GM19099 (cell line): ENCODE data around the gene BOC.

Source experiments
- POLR2A ChIP-seq: IDR thresholded peaks from 3 replicates; pipeline ENCODE4 v1.6.1; 2011; ENCODE audit warnings: low read depth; ENCODE audit not compliant: insufficient read length; ENCODE audit errors: extremely low read depth

BOC gene

DNA sequence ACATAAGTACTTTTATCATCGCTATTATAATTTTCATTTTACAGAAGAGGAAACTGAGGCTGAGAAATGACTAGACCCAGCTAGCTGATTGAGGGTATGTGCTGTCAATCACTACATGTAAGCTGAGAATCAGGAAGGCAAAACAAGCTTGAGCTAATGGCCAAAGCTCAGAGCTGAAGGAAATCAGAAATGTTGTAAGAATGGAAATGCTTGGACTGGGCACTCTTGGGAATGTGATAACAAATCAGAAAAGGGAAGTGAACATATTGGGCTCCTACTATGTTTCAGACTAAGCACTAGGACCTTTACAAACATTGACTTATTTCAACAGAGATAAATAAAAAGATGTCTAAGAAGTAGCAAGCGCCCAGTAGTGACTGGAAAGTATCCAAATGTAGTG lies 33.8 kb upstream of the BOC start:
- no peak for TF ChIP-seq POLR2A

DNA sequence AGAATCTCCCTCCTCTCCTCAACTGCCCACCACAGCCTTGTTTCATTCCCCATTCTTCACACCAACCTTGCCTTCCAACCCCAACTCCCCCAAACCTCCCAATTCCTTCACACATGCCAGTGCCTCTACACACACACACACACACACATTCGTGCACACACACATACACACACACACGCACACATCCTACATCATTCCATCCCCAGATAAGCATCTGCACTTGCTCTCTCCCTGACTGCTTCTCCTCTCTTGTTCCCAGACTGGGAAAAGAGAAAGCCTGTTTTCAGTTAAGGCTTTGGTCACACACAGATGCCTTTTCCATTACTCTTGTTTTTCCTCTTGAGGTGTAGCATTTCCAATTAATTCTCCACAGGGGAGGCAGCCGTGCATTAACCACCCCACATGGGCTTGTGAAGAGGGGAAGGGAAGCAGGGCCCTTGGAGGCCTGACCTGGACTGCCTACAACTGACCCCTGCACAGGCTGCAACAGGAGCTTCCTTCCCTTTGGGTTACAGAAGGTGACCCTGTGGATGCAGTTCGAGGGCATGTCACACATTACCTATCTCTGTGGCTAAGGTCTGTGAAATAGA lies 32.0 kb upstream of the BOC start:
- no peak for TF ChIP-seq POLR2A

DNA sequence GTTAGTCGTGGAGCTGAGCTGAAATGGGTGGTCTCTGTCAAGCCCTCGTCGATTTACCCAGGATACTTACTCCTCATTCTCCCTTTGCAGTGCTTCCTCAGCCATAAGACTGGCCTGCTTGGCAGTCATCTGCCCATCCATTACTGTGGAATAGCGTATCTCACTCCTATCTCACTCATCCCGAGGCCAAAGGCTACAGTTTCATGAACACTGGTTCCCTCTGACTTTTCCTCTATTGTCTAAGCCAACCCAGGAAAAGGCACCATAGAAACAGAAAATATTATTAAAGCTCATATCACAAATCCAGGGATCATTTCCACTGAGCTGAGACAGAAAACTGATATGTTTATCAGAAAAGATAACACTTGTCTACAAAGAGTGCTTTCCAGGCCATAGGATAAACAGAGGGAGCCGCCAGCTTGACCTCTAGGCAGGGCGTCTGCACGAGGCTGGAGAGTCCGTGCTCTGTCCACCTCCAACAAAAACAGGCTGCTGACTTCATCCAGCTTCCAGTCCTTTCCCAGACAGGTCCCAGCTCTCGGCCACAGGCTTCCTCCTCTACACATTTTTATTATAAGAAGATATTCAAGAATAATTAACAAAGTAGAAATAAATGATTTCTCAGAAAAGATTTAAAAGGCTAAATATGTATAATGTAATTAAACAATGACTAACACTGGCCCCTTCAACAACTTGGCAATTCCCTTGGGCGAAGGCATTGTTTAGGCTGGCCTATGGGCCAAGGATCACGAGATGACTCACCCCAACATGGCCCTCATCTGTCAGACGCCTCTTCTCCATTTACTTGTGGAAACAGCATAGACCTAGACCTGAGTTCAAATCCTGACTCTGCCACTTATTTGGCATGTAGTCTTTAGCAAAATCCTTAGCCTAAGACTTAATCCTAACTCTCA lies 27.4 kb upstream of the BOC start:
- no peak for TF ChIP-seq POLR2A

DNA sequence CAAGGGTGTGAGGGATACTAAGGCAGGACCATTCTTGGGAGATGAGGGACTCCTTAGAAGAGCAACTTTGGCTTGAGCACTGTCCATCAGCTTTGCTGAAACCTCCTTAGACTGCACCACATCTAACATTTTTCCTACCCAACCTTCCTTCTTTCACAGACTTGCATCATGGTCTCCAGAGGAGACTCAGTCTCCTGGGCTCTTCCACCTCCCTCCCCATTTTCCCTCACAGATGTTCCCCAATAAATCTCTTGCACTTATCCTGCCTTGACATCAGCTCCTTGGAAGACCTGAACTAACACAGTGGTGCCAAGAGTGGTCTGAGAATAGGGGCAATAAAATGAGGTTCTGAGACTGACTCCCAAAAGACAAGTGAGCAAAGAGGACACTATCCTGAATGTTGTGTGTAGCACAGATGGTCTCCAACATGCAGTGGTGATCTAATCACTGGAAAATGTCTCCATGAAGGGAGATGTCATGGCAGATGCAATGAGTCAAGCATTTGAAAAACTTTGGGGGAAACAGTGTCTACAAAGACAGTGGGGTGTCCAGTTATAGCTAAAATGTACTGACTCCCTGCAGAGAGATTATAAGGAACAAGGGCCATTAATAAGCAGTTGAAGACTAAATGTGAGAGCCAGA lies 26.0 kb upstream of the BOC start:
- no peak for TF ChIP-seq POLR2A

DNA sequence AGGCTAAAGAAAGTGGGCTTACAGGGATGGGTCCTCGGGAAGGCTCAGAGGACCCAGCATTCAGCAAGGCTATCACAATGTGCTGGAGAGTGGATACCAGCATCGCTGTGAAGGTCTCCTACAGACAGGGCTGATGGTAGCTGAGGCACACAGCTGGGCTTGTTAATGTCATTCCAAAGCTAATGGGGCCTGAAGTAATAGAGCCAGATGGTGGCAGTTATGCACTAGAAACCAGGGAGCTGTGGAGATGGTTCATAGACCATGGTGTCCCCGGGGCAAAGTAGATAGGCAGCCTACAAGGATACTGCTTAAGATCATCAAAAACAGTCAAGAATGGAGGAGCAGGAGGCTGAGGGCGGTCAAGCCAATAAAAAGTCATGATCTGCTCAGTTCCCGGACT lies 24.8 kb upstream of the BOC start:
- TF ChIP-seq POLR2A = no peak

DNA sequence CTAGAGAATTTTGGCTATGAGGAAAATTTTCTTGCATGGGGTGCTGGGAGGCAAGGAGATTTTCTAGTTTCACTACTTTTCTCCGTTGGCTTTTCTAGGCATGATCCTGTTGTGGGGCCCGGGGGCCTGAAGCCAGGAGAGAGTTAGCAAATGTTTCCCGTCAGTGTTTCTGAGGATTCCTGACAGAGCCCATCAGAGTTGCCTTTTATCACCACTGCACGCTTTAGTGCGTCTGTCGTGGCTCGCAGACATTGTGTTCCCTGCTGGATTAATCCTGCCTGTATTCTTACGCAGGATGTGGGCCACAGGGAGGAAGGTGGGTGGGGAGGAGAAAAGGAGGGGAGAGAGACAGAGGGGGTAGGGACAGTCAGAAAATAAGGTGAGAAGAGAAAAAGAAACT lies 18.1 kb upstream of the BOC start:
- no peak for TF ChIP-seq POLR2A

DNA sequence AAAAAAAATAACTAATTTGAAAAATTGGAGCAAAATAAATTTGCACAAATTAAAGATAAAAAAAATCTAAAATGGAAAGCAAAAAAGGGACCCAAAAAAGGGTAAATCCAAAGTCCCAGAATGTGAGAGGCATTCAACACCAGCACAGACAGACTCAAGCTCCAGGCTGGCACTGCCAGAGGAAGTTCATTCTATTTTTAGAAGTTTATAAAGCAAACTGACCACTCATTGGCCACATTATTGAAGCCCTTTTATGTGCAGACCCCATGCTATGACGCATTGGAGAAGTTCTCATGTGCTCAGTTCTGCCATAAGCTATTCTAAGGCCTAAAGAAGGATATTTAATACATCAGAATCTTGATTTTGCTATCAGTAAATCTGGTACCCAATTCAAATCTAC lies 17.6 kb upstream of the BOC start:
- no peak for TF ChIP-seq POLR2A

DNA sequence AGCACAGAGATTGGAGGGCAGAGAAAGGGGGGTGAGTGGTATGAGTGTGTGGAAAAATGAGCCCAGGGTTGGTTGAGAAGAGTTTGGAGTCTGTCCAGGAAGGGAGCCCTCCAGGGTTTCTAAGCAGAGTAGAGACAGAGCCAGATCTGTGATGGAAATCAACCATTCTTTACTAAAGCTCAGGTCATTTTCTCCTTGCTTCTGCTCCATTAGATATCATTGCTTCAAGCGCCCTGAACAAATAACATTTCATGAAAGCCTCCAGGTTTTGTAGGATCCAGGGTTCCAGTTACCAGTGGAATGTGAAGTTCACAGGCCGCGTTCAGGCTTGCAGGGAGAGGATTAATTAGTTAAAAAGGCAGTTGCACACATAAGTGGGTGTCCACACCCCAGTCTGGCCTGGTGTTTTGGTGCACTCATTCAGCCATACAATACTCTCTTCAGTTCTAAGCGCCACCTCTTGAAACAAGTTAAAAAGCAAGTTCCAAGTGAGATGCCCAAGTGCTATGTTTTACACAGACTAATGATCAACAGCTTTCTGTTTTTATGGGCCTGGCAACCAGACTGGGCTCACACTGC lies 16.4 kb upstream of the BOC start:
- no peak for TF ChIP-seq POLR2A

DNA sequence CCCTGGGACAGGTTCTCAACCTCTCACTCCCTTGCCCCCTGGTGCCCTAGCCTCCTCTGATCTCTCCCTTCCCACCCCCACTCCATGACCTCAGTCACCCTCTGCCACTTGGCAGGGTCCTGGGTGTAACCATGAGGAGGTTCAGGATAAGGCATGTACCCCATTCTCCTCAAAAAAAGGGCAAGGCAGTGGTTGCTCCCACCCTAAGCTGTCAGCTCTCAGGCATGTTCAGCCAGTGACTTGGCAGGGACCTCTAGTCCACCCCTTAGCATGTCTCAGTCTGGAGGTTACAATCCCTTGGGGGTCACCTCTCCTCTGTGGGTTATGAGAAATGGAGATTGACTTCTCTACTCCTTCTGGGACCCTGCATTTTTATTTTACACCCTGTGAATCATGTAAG lies 11.0 kb upstream of the BOC start:
- TF ChIP-seq POLR2A = no peak

DNA sequence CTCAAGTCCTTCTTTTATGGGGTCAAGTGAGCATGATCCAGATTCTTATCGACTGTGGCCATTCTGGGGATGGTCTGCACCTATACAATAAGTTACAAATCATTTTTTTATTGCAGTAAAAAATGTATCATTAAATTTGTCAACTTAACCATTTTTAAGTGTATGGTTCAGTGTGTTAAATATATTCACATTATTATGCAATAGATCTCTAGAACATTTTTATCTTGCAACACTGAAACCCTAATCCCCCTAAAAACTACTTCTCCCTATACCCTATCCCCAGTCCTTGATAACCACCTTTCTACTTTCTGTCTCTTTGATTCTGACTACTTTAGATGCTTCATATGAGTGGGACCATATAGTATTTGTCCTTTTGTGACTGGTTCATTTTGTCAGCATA lies 10.4 kb upstream of the BOC start:
- TF ChIP-seq POLR2A = no peak

DNA sequence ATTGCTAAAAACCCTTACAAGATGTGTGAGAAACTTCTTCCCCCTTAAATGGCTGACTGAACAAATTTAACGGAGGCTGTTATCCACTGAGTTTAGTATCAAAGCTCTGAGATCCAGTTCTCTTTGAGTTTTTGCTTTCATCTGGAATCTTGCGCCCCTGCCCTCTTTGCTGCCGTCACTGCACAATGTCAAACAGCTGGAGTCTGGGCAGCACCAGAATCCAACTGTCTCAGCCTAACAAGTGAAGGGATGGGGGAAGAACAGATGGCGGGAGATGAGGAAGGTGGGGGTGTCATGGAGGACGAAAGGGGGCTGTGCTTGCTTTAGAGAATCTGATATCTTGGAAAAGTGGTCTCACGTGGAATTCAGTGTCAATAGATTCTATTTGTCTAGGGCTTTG lies 7.0 kb upstream of the BOC start:
- no peak for TF ChIP-seq POLR2A

DNA sequence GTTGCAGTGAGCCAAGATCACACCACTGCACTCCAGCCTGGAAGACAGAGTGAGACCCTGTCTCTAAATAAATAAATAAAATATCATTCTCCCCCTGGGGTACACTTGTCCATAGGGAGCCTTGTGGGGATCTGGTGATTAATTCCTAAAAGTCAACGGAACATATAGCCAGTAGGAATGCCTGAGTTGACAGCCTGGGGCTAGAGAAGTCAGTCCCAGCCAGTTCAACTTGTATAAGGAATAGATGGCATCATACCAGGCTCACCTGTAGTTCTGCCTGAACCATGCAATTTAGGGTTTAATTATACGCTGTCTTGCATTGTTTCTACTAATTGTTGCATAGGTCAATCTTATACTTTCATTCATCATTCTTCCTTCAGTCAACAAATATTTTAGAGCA lies 5.9 kb upstream of the BOC start:
- no peak for TF ChIP-seq POLR2A

DNA sequence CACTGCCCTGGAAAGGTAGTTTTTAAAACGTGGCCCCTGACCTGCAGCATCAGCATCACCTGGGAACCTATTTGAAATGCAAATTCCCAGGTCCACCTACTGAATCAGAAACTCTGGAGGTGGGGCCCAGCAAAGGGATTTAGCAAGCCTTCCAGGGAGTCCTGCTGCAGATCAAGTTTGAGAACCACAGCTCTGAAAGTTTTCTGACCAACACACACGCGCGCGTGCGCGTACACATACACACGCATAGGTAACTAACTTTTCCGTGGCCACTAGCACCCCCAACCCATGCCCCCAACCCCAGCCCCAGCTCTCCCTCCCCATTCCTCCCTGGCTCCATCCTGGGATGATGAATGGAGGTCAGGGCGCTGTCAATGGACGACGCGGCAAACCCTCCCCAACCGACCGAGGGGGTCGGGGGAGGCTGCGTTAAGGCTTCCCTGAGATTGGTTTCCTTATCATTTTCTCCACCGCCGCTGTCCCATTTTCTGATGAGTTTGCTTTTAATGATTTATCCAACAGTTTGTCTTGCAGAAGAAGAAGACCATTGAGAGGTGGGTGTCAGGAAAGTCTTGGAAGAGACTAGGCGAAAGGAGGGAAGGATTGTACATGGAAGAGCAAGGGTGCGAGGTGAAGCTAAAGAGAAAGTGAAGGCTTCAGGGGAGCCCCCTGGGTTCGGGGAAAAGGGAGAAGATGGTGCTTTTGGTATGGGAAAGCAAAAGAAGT lies 590 bp upstream of the BOC start:
- no peak for TF ChIP-seq POLR2A

DNA sequence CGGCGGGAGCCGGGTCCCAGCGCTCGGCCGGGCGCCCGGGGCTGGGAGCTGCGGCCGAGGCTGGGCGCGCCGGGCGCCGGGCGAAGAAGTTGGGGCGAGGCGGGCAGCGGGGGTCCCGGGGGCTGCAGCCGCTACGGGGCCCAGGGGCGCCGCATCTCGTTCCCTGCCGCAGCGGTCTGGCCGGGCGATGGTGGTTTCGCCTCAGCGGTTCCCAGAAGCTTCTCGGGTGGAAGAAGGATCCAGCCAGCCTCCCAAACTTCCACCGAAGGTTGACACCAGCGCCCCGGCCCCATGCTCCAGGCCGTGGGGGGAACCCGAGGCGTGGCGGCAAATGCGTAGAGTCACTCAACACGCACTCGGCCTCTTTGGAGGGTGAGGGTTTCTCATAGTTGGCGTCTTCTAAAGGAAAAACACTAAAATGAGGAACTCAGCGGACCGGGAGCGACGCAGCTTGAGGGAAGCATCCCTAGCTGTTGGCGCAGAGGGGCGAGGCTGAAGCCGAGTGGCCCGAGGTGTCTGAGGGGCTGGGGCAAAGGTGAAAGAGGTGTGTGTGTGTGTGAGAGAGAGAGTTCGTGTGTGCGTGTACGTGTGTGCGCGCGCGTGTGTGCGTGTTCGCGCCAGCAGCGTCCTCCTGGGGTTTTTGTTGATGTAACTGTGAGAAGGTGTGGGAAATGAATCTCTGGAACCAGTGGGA lies 940 bp downstream of the BOC start:
- no peak for TF ChIP-seq POLR2A
